ENCODE results near the gene GPR39.

Gene GPR39

DNA sequence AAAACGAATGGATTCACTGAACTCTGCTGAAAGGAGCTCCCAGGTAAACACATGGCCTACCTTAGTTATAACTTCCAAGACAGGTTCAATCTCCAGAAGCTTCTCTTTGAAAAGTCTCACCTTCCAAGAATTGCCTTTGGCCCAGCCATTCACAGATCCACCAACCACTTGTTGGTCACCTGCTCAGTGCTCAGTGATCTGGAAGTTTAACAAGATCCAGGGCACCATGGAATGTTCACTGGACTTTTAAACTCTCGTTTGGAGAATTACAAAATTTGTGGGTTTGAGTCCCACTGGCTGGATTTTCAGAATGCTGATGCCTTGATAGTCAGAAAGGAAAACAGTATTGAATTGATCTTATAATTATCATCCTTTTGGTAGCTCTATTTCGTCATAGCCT lies 9.4 kb downstream of the GPR39 start:
- H3K9me3 ChIP-seq (ENCODE audit: control insufficient read depth, low read length): no peaks in the 10 kb centered on the region
- no peak overlapping the region for H3K27ac ChIP-seq
- no peaks in the 10 kb centered on the region for H3K36me3 ChIP-seq (ENCODE audit: control insufficient read depth, insufficient read depth, low read length)
- no peaks in the 10 kb centered on the region for H3K79me2 ChIP-seq
- H3K27me3 ChIP-seq (ENCODE audit: control insufficient read depth, insufficient read depth, low read length): no peaks in the 10 kb centered on the region
- no peak overlapping the region for H3K4me2 ChIP-seq (ENCODE audit: low read length)
- no peak overlapping the region for H2AFZ ChIP-seq
- no peak overlapping the region for H3K9ac ChIP-seq
- no peaks in the 10 kb centered on the region for H3K4me1 ChIP-seq
- TF ChIP-seq, protein P1, sequence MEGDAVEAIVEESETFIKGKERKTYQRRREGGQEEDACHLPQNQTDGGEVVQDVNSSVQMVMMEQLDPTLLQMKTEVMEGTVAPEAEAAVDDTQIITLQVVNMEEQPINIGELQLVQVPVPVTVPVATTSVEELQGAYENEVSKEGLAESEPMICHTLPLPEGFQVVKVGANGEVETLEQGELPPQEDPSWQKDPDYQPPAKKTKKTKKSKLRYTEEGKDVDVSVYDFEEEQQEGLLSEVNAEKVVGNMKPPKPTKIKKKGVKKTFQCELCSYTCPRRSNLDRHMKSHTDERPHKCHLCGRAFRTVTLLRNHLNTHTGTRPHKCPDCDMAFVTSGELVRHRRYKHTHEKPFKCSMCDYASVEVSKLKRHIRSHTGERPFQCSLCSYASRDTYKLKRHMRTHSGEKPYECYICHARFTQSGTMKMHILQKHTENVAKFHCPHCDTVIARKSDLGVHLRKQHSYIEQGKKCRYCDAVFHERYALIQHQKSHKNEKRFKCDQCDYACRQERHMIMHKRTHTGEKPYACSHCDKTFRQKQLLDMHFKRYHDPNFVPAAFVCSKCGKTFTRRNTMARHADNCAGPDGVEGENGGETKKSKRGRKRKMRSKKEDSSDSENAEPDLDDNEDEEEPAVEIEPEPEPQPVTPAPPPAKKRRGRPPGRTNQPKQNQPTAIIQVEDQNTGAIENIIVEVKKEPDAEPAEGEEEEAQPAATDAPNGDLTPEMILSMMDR (IDR thresholded peaks at IDR 0.05): no peak
- no peak overlapping the region for H3K4me3 ChIP-seq (ENCODE audit: low read depth, low read length)

DNA sequence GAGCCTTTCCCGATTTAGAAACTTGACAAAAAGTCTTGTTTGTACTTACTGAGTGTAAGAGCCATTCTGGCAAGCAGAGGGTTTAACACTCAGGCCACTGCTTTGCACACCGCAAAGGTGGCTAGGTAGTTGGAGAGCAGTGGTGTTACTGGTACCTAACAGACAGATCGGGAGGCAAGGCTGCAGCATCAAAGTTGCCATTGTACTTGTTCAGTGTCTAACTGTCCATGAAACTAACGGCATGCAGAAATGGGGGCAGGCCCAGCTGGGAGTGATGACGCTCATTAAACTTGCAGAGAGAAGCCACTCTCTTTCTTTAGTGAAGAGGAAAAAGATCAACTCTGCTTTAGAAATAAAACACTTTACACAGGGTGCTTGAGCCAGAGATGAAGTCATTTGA lies 10.1 kb downstream of the GPR39 start:
- H3K27ac ChIP-seq: no peak overlapping the region
- H3K9ac ChIP-seq: no peak overlapping the region
- H3K27me3 ChIP-seq (ENCODE audit: control insufficient read depth, insufficient read depth, low read length): no peaks in the 10 kb centered on the region
- no peaks in the 10 kb centered on the region for H3K4me1 ChIP-seq
- TF ChIP-seq, protein P1 (IDR thresholded peaks at IDR 0.05): no peak
- no peak overlapping the region for H3K4me3 ChIP-seq (ENCODE audit: low read depth, low read length)
- H3K9me3 ChIP-seq (ENCODE audit: control insufficient read depth, low read length): no peaks in the 10 kb centered on the region
- H2AFZ ChIP-seq: no peak overlapping the region
- H3K36me3 ChIP-seq (ENCODE audit: control insufficient read depth, insufficient read depth, low read length): no peaks in the 10 kb centered on the region
- H3K79me2 ChIP-seq: no peaks in the 10 kb centered on the region
- H3K4me2 ChIP-seq (ENCODE audit: low read length): no peak overlapping the region

DNA sequence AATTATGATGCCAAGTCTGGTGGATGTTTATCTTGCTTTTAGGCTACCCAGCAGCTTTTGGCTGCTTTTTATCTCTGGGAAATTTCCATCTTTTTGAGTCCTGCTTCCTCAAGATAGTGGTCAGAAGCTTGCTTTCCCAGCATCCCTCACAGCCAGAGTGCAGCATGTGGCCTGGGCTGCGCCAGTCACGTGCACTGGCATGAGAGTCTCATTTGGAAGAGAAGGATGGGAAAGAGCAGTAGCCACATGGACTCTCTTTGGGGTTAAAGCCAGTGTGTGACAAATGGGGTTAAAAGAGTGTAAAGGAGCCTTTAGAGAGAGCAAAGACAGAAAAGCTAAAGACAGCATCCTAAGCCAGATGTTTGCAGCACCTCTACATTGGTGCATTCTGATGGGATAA lies 12.7 kb downstream of the GPR39 start:
- no peaks in the 10 kb centered on the region for H3K4me1 ChIP-seq
- TF ChIP-seq, protein P1 (IDR thresholded peaks at IDR 0.05): no peak
- H3K4me2 ChIP-seq (ENCODE audit: low read length): no peak overlapping the region
- no peak overlapping the region for H3K9ac ChIP-seq
- H2AFZ ChIP-seq: no peak overlapping the region
- H3K4me3 ChIP-seq (ENCODE audit: low read depth, low read length): no peak overlapping the region
- no peaks in the 10 kb centered on the region for H3K9me3 ChIP-seq (ENCODE audit: control insufficient read depth, low read length)
- no peaks in the 10 kb centered on the region for H3K36me3 ChIP-seq (ENCODE audit: control insufficient read depth, insufficient read depth, low read length)
- H3K27ac ChIP-seq: no peak overlapping the region
- no peaks in the 10 kb centered on the region for H3K79me2 ChIP-seq
- H3K27me3 ChIP-seq (ENCODE audit: control insufficient read depth, insufficient read depth, low read length): no peaks in the 10 kb centered on the region

DNA sequence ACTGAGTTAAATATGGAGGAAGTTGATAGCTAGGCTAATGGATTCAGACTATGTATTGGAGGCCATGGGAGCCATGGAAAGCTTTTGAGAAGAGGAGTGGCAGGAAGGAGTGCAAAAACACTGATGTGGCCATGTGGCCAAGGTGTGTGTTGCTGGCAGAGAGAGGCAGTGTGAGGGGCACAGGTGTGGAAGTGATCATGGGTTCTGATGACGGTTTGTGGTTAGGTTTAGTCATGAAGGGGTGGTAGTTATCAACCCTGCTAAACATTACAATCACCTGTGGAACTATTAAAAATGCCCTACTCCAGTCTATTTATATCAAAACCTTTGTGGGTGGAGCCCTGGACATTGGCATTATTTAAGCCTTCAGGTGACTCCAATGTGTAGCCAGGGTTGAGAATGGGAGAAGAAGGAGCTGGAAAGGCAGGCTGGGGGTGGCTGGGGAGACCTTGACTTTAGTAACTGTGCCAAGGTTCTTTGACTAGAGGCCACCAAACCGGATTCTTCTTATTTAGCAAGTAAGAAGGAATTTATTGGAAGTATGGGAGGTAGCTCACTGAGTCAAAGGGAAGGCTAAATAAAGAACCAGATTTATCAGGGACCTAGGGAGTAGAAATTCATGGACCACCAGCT lies 13.5 kb downstream of the GPR39 start:
- Histone ChIP-seq H3K27me3 (ENCODE audit: control insufficient read depth, insufficient read depth, low read length) (no peaks in the 10 kb centered on the region), H3K79me2 (no peaks in the 10 kb centered on the region), H3K36me3 (ENCODE audit: control insufficient read depth, insufficient read depth, low read length) (no peaks in the 10 kb centered on the region), H2AFZ (no peak overlapping the region), H3K4me2 (ENCODE audit: low read length) (no peak overlapping the region), H3K4me3 (ENCODE audit: low read depth, low read length) (no peak overlapping the region), H3K9me3 (ENCODE audit: control insufficient read depth, low read length) (no peaks in the 10 kb centered on the region), H3K27ac (no peak overlapping the region), H3K9ac (no peak overlapping the region), H3K4me1 (no peaks in the 10 kb centered on the region)
- TF ChIP-seq, protein P1 (IDR thresholded peaks at IDR 0.05): no peak

DNA sequence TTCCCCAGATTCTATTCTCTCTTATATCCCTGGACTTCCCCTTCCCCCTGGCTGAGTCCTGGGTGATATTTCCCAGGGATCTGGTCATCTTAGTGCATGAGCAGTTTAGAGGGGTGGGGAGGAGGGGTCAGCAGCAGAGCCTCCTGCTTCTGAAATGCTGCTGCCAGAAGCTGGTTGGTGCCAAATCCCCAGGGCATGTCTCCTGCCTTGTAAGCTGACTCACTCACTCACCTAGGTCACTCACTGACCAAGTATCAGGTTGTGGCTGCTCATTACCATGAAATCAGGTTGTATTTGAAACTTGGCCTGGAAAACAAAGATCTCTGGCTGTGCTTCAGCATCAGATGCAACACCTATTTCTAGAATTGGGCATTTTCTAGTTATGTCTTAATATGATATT lies 14.3 kb downstream of the GPR39 start:
- H2AFZ ChIP-seq: no peak overlapping the region
- no peak overlapping the region for H3K4me3 ChIP-seq (ENCODE audit: low read depth, low read length)
- no peaks in the 10 kb centered on the region for H3K9me3 ChIP-seq (ENCODE audit: control insufficient read depth, low read length)
- H3K27me3 ChIP-seq (ENCODE audit: control insufficient read depth, insufficient read depth, low read length): no peaks in the 10 kb centered on the region
- H3K9ac ChIP-seq: no peak overlapping the region
- H3K79me2 ChIP-seq: no peaks in the 10 kb centered on the region
- H3K27ac ChIP-seq: no peak overlapping the region
- H3K4me2 ChIP-seq (ENCODE audit: low read length): no peak overlapping the region
- TF ChIP-seq, protein P1 (IDR thresholded peaks at IDR 0.05): no peak
- no peaks in the 10 kb centered on the region for H3K4me1 ChIP-seq
- no peaks in the 10 kb centered on the region for H3K36me3 ChIP-seq (ENCODE audit: control insufficient read depth, insufficient read depth, low read length)
